Endometrial microvascular endothelial cells (primary cell): ENCODE data around the gene CDK5RAP2. TPM values are rescaled to one million over a fixed set of nuclear protein-coding genes. Genes with fewer than 3 reads are reported as not detected.
"Not testable (repeated sequence)": the region's sequence is repeated elsewhere in the genome, so short reads cannot be mapped to it uniquely, and the experiment has no call there.

ENCODE experiments used
- in situ Hi-C: cut with HindIII; loops from 2 replicates; pipeline ENCODE4 v1.10.0; 2017; ENCODE audit warnings: low sequenced_read_pairs, low pct_unique_long_range_greater_than_20kb; ENCODE audit errors: inconsistent ontology term
- total RNA-seq: library from RNA; depleted of rRNA; stranded (reverse); fragments of >200 nt; gene quantifications from one replicate; pipeline ENCODE4 v1.2.3, GENCODE V29; 2015; ENCODE audit errors: inconsistent ontology term

The CDK5RAP2 gene
- total RNA-seq = 25.4 TPM

DNA sequence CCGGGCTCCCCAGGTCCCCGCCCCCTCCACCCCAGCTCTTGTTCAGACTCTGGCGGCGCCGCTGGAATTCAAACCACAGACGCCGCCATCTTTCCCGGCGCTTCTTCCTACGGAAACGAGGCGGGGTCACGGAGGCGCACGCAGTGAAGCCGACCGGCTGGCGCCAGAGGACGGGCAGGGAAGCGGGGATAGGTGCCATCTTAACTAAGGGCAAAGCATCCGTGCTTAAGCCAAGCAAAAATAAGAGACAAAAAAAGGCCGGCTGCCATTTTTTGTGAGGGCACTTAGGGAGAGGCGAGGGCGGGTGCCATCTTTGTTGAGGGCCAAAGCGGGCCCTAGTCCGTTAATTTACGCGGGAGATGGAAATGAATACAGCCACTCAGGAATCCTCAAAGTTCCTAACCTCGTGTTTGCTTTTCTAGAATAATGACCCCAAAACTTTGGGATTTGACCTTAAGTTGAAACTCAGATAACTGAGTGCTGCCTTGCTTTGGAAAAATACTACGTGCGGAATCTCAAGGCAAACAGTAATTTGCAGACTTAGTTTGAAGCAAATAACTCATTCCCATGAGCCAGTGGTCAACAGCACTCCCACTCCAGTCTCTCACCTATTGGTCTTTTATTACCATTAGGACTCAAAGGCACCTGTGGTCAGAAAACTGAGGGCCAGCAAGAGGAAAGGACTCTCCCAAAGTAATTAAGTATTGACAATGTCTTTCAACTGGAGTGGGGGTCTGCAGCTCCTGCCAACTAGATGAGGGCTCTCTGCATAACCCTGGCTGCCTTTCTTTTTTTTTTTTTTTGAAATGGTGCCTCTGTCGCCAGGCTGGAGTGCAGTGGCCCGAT, at the start of gene CDK5RAP2:
TSS of gene CDK5RAP2 (minus strand) at position 117 of the 846 bp plus-strand sequence. CDS start 189 bp downstream, outside the sequence.
- in situ Hi-C loops = no loop called here

DNA sequence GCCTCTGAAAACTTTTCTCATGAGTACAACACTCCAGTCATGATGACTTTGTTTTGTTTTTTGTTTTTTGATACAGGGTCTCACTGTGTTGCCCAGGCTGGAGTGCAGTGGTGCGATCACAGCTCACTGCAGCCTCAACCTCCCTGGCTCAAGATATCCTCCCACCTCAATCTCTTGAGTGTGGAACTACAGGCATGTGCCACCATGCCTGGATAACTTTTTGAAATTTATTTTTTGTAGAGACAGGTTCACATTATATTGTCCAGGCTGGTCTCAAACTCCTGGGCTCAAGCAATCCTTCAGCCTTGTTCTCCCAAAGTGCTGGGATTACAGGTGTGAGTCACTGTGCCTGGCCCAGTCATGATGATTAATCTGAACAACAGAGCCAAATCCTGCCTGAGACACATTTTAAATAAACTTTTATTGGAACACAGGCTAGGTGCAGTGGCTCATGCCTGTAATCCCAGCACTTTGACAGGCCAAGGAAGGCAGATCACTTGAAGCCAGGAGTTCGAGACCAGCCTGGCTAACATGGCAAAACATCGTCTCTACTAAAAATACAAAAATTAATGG, 49.0 kb upstream of the CDK5RAP2 start:
- in situ Hi-C loops = not testable (repeated sequence)

DNA sequence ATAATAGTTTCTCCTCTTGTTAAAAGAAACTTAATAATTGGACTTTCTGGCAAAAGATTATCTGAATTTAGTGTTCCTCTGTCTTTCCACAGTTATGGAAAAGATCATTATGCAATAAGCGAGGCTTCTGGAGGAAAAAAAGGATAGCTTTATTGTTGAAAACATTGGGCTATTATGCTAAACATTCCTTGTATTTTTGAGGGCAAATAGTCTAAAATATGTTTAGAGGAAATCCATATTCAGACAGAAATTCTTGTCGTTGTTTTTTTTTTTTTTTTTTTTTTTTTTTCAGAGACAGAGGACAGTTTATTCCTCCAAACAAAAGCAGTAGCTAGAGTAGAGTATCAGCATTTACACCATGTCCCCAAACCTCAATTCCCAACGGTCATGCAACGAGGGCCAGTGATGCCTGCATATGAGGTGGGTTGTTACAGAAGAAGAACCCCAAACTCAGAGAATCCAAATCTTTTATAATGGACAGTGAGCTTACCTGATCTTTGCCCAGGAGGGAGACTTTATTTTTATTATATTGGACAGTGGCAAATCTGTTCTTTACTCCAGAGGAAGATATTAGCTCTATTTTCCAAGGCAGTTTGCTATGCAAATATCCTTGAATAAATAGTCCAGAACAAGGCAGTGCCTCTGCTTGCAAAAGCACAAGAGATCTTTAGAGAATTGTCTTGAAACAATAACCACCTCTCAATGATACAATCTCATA, 48.4 kb upstream of the CDK5RAP2 start:
- in situ Hi-C loops = no loop called here

DNA sequence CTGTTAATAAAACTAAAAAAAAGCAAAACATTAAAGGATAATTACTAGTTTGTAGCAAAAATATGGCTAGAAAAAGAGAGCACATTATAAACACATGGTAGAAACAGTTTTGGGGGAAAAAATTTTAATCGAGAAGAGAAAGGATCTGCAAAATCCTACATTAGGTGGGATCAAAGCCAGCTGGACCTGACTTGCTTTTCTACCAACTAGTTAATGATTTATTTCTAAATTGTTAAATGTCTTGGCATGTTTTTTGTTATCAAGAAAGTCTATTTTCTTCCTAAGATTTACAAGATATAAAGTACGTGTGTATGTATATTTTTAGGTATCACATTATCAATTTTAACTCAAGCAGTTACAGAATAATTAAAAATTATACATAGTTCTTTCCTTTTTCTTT, 47.1 kb upstream of the CDK5RAP2 start:
- in situ Hi-C loops = no loop called here

DNA sequence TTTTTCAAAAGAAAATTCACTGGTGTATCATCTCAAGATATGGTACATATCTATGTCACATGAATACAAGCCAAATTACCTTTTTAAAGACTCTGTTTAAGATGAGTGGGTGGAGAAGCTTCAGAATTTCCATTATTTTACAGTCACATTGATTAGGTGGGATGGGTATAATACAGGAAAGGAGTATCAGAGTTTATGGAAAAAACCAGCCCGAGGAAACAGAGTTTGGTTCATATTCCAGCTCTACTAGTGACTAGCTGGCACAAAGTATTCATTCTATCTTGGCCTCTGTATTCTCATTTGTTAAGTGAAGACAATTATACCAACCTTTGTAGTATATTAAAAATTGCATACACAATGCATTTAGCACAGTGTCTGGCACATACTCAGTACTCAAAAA, 46.5 kb upstream of the CDK5RAP2 start:
- in situ Hi-C loops = no loop called here

DNA sequence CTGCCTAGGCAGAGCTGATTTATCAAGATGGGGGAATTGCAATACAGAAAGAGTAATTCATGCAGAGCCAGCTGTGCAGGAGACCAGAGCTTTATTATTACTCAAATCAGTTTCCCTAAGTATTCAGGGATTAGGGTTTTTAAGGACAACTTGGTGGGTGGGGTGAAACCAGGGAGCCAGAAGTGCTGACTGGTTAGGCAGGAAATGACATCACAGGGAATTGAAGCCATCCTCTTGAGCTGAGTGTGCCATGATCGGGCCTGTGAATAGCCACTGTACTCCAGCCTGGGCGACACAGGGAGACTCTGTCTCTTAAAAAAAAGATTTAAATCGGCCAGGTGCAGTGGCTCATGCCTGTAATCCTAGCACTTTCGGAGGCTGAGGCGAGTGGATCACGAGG, 45.3 kb upstream of the CDK5RAP2 start:
- in situ Hi-C loops = no loop called here

DNA sequence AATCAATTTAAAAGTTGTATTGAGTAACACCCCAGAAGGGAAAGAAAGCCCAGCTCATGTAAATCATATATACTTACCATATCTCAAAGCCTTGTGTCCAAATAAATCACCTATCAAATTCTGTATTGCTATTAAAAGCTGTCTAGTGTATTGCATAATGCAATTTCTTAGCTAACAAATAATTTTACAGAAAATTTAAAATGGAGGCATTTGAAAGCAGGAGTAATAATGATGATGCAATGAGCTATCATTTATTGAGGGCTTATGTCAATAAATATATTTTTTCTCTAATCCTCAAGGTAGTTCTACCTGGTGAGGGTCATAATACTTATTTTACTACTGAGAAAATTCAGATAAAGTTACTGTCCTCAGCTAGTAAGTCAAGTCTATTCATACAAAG, 42.8 kb upstream of the CDK5RAP2 start:
- in situ Hi-C loops = no loop called here

DNA sequence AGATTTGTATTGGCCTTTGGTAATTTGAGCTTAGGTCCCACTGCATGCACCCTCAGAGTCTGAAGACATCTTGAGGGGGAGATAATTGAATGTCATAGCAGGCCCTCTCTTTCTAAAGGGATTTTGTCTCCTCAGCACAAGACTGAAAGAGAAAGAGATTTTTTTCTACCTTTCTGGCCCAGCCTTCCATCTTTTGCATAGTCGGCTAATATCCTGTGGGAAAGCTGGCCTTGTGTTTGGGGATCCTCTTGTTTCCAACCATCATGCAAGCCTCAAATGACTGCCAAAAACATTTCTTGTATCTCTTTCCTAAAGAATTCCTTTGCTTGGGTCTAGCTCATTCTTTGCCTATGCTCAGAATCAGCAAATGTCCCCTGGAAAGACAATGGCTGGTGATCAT, 42.0 kb upstream of the CDK5RAP2 start:
- in situ Hi-C loops = no loop called here

DNA sequence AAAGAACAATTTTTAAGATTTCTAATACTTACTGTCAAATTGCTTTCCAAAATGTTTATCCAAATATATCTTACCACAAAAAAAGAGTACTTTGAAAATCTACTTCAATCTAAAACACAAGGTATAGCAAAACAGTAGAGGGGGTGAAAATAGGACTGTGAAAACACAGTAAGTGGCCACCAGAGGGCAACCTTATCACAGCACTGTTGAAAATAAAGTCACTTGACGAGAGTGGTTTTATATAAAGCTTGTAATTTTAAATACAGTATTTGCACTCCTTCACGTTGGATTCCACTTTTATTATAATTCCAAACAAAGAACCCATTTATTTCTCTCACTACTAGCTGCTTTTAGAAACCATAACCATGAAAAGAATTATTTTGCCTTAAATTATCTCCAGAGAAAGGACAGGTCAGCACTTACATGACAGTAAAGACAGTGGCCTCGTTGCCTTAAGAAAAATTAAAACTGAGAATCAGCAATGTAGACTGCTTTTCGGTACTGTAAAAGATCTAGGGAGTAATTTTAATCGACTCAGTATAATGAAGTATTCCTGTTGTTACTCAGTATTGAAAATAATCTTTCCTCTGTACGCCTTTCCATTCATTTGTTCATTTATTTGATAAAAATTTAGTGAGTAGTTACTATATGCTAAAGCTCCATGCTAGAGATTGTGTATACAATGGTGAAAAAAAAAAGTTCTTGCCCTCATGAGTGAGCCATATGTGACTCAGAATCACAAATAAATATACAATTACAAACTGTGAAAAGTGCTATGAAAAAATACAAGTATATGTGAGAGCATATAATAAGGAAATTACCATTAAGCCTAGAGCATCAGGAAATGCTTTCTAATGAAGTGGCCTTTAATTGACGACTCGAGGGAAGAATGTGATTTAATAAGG, 40.0 kb upstream of the CDK5RAP2 start:
- in situ Hi-C loops = no loop called here

DNA sequence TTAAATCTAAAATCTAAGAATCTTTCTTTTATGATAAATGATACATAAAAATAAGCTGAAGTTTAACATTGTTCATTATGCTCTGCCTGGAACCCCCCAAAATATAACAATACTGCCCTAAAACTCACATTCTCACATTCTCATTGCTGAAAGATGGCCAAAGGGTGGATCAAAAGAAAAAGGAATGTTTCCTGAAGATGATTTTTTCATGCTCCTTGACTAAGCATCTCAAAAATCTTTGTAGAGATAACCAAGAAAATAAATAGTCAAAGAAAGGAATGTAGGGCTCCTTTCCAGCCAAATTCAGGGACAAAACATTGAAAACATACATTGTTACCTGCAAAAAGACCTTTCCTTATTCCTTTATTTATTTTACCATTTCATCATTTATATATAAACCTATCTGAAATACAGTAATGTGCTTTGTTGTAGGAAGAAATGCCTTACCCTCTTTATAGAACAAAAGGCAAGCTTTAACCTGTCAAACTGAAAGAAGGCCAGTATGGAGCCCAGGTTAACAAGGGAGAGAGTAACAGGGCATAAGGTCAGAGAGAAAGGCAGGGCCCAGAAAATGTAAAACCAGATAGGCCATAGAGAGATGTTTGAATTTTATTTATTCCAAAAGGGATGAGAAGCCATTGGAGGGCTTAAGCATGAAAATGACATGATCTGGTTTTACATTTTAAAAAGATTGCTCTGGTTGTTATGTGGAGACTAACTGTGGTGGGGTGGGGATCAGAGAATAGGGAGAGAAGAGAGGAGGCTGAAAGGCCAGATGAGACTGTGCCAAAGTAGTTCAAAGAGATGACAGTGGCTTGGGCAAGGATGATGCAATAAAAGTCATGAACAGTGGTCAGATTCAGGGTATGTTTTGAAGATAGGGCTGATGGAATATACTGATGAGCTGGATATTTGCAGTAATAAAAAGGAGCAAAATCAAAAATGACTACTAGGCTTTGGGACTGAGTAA, 37.3 kb upstream of the CDK5RAP2 start:
- in situ Hi-C loops = no loop called here

DNA sequence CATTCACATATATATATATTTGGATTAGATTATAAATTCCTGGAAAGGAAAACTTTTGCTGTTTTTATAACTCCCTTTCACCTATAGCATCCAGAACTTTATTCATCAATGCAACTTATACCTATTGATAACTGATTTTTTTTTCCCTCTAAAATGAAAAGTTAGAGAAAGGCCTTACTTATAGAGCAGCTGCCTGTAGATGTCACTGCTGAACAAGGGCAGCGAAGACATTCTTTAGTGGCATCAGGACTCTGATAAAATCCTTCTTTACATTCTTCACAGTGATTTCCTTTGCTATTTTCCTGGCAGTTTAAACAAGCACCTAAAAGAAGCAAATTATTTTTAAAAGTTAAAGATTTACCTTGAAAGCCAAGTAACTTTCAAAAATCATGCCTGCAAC, 32.3 kb upstream of the CDK5RAP2 start:
- in situ Hi-C loops = no loop called here

DNA sequence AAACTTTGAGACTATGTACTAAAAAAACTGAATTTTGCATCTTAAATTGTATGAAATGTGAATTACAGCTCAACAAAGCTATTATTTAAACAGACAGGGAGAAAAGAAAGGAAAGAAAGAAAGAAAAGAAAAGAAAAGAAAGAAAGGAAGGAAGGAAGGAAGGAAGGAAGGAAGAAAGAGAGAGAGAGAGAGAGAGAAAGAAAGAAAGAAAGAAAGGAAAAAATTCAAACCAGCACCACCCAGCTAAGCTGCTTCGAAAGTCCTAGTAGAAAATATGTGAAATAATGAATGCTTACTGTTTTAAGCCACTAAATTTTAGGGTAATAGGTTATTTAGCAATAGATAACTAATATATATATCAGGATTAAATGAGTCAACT, 31.7 kb upstream of the CDK5RAP2 start:
- in situ Hi-C loops = no loop called here

DNA sequence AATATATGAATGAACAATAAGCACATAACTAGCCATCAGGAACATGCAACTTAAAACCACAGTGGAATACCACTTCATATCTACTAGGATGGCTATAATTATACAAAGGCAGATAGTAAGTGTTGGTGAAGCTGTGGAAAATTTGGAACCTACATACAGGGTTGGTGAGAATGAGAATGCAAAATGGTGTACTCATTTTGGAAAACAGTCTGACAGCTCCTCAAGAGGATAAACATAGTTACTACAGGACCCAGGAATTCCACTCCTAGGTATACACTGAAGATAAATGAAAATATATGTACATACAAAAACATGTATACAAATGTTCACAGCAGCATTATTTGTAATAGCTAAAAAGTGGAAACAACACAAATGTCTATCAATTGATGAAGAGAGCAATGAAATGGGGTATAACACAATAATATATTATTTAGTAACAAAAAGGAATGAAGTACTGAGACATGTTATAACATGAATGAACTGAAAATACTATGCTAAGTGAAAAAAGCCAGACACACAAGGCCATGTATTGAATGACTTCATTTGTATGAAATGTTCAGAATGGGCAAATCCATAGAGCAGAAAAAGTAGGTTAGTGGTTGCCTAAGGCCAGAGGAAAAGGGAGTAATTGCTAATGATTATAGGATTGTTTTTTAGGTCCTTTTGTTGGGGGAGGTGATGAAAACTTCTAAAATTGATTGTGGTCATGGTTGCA, 31.2 kb upstream of the CDK5RAP2 start:
- in situ Hi-C loops = no loop called here

DNA sequence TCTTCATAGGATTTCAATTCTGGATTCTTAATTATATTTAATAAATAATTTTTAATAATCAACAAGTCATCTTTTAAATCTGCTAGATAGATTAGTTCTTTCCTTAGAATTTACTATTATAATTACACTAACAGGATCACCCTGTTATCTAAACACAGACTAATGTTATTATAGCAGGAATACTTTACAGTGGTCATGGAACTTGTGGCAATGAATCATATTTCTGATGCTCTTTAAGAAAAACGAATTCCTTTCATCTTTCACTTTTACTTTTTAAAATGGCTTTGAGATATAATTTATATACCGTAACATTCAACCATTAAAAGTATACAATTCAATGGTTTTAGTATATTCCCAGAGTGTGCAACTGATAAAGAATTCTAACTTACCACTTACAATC, 29.7 kb upstream of the CDK5RAP2 start:
- in situ Hi-C loops = no loop called here

DNA sequence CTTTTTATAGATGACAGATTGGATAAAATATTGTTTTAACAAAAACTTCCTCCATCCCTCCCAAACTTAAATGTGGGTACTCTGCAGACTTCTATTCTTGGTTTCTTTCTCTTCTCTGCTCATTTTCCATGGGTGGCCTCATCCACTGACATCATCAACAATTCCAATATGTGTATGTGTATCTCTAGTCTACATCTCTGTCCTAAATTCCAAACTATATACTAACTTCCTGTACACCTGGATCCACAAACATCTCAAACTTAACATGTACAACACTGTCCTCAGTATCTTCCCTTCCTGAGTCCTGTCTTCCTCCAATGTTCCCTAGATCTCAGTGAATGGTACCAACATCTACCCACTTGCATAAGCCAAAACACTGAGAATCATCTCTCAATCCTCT, 28.5 kb upstream of the CDK5RAP2 start:
- in situ Hi-C loops = no loop called here

DNA sequence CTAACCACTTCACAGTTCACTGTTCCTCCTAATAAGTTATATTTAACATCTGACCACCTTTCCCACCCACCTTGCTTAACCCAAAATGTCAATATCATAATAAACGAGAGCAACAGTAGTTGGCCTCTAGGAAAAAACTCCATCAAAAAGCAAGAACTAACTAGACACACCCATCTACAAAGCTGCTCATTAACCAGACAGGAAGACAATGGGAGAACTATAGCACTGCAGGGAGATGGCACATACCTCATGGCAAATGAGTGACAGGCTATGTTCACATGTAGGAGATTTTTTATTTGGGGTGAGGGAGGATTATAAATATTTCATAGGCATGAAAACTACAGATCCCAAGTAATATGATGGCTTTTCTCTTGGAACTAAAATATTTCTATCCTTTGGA, 23.6 kb upstream of the CDK5RAP2 start:
- in situ Hi-C loops = no loop called here

DNA sequence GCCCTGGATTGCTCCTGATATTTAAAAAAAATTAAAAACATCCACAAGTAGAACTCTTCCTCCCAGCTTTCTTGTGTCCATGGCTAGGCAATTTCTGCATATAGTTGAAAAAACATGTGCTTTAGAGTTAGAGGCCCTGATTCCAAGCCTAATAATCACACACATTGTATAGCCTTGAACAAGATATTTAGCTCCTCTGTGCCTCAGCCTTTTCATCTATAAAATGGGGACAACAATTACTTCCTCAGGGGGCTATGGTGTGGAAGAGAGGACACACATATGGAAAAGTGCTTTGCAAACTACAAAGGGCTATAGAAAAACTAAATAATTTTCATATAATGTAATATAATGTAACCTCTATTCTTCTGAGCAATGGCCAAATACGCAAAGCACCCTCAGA, 23.0 kb upstream of the CDK5RAP2 start:
- in situ Hi-C loops = no loop called here

DNA sequence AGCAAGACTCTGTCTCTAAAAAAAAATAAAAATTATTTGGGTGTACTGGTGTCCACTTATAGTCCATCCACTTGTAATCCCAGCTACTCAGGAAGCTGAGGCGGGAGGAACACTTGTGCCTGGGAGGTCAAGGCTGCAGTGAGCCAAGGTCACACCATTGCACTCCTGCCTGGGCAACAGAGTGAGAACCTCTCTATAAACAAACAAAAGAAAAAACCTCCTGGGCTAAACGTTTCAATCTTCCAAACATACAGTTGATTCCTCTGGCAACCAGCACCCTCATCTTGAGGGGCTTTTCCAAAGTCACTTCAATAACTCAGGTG, 13.9 kb upstream of the CDK5RAP2 start:
- in situ Hi-C loops = no loop called here
